Stimulated activated CD8-positive, alpha-beta memory T cell treated with anti-CD3 and anti-CD28 coated beads, Interleukin-4, amount 100 ng/mL, for 24 hours (primary cell): ENCODE data around the gene MARCHF3.
"Not testable (repeated sequence)": the region's sequence is repeated elsewhere in the genome, so short reads cannot be mapped to it uniquely, and the experiment has no call there.

Source experiments
- DNase-seq: peaks from one replicate; pipeline ENCODE4 v3.0.0-alpha.2; 2020; ENCODE audit warnings: low read depth

Gene MARCHF3

DNA sequence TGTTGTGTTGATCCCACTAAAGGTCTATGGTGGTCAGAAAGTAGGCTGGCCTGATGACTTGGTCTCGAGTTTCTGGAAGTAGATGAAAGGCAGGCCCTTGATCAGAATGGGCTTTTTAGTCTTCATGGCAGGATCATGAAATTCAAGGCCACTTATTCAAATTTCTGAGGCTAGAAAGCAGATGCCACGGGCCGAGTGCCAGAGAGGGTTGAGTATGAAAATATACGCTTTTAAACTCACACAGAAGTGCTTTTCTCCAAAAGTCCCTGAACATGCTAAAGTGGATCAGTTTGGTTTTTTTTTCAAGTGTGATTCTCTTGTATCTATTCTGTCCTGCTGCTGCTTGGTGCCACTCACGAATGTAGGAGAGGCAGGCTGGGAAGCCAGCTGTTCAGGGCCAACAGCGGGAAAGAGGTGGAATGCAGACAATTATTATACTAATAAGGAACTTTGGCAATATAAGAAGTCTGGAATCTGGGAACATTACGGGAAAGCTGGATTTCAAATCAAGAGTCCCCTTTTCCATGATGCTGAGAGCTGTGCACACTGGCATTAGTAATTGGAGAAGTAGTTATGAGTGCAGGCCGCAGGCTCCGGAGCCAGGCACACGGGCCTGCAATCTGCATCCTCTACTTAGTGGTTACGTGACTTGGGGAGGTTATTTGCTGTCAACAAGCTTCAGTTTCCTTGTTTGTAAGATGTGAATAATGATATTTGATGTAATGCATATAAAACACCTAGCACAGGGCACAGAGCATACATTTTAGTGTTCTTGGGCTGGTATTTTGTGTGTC, 157.6 kb downstream of the MARCHF3 start:
- no peak for DNase-seq

DNA sequence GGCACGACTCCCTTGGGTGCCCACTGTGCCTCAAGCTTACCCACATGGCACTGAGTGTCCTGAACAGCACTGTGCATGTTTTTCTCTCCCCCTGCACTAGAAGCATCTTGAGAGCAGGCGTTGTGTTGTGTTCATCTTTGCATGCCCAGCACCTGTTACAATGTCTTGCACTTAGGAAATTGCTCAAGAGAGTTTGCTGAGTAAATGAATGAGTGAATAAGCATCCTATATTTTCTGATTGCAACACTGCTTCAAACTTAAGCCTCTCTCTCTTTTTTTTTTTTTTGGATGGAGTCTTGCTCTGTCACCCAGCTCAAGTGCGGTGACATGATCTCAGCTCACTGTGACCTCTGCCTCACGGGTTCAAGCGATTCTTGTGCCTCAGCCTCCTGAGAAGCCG, 158.9 kb downstream of the MARCHF3 start:
- no peak for DNase-seq

DNA sequence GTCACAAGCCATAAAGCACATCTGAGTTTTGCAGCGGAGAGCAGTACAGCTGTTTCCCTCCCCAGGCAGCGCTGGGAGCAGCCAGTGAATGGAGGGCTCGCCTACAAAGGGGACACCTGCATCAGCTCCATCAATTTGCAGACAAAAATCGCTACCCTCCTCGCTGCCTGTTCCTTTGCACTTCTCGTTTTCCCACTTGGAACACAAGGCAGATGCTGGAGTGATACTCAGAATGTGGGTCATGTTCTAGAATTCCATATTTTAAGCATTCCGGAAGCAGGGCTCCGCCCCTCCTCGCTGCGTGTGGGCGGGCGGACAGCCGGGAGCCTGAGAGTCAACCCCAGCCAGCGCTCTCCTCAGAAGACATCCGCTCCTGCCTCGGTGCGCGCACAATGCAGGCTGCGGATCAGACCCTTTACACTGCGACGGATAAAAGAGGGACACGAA, 161.3 kb downstream of the MARCHF3 start:
- peak; percentile 11 for DNase-seq

DNA sequence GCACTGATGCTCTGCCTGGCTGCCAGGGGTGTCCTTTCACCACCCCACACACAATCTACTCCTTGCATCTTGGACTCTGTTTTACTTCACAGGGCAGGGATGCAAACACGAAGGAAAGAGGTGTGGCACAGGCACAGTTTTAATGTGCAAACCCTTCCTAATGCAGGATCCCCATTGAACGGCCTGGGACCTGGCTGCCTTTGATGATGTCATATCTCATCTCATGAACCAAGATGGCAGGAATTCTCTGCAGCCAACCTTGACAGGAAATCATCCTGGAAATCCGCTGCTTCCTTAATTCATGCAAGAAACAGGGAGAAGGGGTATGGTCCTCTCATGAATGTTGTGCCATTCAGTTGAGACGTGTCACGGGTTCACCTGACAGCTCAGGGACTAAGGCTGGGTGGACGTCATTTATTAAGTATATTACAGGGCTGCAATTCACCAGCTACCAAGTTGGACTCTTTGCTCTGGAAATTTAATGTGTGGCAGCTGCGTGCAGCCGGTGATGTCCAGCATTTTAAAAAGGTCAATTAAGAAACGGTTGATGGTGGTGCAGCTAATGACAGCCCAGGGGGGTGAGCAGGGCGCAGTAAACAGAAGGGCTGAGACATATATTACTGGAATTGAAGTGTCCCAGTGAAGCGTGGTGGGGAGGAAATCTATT, 161.9 kb downstream of the MARCHF3 start:
- no peak for DNase-seq

DNA sequence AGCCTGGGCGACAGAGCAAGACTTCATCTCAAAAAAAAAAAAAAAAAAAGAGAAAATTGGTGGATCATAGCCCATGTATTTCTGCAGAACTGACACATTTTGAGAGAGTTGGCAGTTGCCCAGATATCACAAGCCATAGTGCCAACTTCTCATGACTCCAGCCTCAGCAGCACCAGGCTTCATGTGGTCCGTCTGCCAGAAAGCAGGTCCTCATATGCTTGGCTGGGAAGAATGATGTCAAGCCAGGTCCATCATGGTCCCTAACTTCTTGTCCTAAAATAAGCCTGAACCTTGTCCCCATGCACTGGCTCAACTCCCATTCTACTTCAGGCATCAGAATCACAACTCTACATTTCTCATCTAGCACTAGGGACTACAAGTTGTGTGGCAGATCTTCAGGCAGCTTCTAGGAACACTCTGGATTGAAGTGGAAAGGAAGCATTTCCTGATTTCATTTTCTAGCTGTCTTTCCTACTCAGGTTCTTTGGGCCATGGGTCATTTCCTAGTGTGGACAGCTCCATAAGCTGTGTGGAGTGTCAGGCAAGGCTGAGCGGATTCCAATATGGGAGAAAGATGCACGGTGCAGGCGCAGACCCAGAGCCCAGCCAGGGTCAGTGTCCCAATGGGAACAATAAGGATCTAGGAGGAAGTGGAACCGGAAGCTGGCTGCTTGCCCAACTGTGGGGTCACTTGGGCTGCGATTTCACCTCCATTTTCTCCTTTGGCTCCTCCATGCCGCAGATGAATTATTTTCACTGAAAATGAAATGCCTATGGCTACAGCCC, 163.3 kb downstream of the MARCHF3 start:
- DNase-seq = no peak

DNA sequence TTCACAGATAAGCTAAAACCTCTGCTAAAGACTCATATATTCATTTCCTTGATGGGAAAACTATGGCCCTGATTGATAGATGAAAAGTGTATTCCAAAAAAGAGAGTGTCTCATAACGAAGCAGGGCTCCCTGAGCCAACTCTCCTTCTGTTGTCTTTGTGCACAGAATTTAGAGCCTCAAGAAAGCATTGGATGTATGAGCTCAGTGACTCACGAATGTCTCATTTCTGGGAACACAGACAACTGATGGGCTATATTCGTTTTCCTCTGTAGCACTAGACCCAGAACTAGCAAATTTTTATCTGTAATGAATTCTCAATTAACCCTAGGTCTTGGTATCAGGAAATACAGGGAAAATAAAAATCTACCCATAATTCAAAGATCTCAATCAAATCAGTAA, 165.1 kb downstream of the MARCHF3 start:
- DNase-seq = no peak

DNA sequence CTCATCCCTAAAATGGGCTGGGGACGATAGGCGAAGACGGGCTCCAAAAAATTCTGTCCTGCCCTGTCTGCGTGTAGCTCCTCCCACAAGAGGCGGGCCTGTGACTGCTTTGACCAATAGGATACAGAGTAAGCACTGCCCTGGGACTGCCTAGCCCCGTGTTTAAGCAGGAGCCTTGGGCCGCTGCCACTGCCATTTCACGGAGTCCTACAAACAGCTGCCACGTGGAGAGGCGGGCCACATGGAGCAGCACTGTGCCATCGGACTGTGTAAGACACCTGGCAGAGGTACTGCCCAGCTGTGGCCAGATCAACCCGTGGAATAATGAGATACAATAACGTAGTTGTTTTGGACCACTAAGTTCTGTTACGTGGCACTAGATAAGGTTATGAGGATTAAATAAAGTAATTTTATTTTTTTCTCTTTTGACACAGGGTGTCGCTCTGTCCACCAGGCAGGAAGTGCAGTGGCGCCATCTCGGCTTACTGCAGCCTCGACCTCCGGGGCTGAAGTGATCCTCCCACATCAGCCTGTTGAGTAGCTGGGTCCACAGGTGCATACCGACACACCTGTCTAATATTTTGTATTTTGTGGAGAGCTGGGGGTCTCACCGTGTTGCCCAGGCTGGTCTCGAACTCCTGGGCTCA, 166.2 kb downstream of the MARCHF3 start:
- no peak for DNase-seq

DNA sequence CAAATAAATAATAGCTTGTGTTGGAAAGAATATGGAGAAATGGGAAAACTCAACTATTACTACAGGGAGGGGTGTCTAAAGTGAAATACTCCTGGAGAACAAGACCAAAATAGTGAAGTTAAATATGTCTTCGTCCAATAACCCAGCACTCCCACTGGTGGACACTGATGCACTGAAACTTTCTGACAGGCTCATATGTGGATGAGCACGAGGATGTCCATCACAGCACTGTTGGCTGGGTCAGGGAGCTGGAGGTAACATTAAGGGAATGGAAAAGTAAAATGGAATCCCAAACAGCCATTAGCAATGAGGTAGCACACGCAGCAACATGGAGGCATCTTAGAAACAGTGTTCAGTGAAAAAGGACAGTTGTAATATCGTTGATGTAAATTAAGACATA, 167.0 kb downstream of the MARCHF3 start:
- DNase-seq = no peak

DNA sequence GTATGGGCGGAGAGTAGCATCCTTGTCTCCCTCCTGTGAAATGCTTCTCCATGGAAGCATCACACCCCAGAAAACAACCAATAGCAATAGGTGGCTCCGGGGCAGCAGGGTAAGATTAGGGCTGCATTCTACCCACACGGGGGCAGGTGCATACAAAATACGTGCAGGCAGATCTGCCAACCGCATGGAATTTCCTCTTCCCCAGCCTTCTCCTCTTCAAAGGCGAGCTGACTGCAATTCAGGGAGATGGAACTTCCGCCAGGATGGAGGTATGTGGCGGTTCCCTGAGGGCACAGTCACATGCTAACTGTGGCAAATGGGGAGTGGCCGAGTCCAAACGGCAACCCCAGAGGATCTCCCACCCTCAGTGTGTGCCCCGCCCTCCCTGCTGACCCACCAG, 171.9 kb downstream of the MARCHF3 start:
- DNase-seq = no peak

DNA sequence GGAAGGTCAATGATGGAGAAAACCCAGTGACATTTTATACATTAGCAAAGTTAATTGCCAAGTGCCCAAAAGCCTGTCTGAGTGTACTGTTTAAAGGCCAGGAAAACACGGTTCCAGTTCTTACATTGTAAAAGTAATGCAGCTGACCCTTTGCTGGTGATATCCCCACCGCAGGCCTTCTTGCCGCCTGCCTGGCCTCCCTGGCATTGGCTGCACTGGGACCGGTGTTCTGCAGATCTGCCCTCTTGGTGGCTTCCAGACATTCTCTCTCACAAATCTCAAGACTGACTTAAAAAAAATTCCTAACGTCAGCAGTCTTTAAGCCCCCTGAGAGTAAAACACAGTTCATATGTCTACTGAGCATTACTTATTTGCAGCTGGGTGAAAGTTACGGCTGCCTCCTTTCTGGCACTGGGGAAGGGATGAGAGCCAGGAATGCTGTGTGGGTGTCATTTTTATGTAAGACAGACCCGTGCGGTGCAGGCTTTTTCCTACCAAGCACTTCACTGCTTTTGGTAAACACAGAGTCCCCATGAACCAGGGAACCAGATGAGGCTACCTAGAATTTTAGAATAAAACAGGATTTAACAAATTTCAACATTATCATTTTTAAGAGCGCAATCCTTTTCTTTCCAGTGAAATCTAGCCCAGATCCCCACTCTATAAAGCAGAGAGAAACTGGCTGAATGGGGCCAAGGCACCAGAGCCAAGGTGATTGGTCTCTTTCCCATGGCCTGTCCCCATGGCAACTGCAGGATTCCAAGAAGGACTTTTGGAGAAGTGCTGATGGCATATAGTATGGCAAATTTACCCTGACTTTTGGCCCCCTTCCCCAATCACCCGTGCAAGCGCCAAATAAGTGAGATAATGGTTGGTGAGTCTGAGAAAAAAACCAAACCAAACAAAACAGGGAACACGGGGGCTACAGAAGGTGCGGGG, 172.6 kb downstream of the MARCHF3 start:
- DNase-seq = no peak

DNA sequence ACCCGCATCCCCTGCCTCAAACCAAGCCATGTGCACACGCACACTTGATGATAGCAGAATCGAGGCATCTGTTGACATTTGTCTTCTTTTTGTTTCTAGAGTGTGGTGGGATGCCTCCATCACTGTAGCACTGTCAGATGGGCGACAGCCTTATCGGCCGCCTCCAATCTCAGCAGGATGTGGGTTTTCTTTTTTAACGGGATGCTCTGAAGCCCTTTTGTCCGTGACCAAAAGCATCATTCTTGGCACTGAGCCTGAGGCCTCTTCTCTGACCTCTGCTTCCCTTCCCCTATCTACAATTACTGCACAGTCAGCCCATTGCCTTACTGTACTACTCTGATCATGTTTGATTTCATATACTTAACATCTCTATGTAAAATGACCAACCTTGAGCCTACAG, 175.1 kb downstream of the MARCHF3 start:
- no peak for DNase-seq

DNA sequence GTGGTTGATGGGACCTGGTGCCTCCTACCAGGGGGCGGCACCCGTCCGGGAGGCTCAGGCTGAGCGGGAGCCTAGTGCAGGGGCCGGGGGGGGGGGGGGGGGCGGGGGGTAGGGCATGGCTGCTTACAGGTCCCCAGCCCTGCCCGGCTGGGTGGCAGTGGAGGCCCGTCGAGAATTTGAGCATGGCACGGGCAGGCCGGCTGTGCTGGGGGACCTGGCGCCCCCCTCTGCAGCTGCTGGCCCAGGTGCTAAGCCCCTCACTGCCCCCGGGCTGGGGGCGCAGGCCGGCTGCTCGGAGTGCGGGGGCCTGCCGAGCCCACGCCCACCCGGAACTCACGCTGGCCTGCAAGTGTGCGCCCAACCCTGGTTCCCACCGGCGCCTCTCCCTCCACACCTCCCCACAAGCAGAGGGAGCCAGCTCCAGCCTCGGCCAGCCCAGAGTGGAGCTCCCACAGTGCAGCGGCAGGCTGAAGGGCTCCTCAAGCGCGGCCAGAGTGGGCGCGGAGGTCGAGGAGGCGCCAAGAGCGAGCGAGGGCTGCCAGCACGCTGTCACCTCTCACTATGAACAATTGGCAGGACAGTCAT, 175.7 kb downstream of the MARCHF3 start:
- DNase-seq = no peak

DNA sequence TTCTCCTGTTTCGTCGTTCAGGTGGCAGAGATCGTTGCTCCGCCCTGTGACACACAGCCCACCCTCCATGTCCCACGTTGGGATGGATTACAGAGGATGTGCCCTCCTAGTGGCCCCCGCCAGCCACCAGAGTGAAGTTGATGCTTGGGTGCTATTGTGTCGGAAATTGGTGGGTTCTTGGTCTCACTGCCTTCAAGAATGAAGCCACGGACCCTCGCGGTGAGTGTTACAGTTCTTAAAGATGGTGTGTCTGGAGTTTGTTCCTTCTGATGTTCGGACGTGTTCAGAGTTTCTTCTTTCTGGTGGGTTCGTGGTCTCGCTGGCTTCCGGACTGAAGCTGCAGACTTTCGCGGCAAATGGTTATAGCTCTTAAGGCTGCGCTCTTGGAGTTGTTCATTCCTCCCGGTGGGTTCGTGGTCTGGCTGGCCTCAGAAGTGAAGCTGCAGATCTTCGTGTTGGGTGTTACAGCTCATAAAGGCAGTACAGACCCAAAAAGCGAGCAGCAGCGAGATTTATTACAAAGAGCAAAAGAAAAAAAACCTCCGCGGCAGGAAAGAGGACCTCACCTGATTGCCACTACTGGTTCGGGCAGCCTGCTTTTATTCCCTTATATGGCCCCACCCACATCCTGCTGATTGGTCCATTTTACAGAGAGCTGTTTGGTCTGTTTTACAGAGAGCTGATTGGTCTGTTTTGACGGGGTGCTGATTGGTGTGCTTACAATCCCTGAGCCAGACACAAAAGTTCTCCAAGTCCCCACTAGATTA, 176.6 kb downstream of the MARCHF3 start:
- not testable (repeated sequence) for DNase-seq

DNA sequence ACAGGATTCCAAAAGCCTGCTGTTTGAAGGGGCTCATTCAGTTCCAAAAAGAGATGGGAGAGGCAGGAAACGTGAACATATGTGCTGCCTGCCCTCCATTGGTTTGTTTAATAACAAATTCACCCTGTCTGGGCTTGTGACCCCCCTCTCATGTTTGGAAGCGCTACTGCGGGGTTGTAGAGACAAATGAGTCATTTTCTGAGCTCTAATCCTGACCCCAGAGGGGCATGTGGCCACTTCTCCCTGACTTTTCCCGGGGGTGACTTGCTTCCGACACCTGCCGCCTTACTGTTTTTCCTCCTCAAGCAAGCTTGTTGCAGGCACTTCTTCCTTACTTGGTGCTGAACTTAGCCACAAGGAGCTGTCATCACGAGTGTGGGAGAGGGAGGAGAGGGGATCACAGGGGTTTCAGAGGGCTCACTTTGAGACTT, 177.5 kb downstream of the MARCHF3 start:
- no peak for DNase-seq

DNA sequence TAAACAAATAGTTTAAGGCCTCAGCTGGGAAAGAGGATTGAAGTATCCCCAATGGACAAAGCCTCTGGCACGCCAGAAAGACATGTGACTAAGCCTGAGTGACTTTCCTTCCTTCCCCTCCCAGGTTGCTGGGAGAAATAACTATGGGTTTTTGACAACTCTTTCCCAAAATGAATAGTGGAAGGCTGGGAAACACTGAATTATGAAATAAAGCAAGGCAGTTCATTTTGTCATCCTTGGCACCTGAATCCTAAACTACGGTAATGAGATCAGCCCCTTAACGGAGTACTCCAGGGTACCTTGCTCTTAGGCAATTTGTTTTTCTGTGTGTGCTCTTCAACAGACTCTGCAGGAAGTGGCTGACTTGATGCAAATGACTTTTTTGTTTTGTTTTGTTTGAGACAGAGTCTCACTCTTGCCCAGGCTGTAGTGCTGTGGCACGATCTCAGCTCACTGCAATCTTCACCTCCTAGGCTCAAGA, 178.2 kb downstream of the MARCHF3 start:
- DNase-seq = no peak

DNA sequence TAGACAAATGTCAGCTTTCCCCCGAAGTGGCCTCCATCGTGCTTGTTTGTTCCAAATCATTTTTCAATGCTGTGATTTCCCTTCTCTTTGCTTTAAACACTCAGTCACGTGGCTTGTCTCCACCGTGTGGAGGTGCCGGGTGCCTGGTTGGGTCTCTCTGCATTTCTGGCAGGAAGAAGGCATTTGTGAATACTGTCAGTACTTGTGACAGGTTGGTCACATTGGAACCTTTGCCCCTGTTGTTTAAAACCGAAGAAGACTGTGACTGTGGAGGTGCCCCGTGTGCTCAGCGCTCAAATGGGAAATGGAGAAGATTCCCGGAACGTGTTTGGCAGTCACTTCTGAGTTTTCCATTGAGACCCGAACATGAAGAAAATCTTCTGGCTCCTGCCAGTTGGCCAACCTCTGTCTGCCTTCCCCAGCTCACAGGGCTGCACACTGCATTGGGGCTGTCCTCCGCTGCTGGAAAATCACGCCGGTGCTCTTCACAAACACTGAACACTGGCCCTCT, 178.8 kb downstream of the MARCHF3 start:
- DNase-seq = no peak

DNA sequence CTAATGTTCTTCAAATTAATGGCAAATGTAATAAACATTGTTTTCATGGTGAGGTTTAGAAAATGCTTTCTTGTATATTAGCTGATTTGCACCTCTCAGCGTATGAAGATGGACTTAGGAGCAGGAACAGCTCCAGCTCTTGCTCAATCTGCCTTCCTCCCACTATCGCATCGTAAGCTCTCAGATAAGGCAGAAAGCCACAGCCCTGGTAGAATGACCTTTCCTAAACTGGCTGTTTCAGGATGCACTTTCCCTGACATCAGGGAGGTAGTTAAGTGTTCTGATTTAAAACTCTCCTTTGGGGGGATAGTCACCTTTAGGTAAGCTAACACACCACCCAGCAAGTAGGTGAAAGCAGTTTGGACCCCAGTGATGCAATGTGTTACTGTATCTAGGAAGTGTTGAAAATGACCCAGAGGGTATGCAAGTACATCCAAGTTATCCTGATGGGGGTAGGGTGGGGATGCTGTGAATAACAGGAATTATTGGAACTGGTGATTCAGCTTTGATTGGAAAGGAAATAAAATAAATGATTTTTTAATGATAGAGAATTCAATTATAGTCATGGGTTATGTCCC, 181.2 kb downstream of the MARCHF3 start:
- DNase-seq = no peak

DNA sequence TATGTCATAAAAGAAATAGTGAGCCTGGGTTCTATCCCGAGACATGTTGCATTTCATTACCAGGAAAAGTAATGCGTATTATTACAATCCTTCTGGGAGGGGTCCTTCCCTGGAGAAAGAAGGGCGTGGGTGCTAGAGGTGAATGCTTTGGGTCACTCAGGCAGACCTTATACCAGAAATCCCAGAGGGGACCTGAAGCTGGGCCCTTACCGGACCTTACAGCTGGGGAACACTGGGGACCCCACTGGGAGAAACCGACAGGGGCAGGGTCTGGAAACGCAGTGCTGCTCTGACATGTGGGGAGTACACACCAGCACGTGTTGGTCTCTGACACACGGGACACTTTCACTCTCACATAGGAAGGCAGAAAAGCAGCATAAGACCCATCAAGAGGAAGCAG, 182.1 kb downstream of the MARCHF3 start:
- DNase-seq = no peak

DNA sequence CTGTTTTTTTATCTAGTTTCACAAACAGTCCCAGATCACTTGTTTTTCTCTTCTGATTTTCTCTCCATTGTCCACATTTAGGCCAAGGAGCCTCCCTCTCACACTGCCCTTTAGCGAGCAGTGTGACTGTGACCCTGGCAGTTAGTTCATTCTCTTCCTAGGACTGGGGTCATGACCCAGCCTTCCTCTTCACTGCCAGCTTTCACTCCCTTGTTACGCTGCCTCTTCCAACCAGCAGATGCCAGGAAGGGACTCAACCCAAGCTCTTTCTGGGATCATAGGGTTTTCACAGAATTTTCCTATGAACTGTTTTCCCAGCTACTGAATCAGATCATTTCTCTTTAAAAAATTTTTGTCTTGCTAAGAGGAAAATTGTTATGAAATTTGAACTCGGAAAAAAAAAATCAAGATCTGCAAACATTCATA, 182.5 kb downstream of the MARCHF3 start:
- no peak for DNase-seq
